H9 (cell line): ENCODE measurements around the gene ATG4B. TPM values are rescaled to one million over a fixed set of nuclear protein-coding genes. Genes with fewer than 3 reads are reported as not detected.

Experiments used
- DNase-seq: peaks from one replicate; pipeline ENCODE4 v3.0.0-alpha.2; 2017
- H2AFZ ChIP-seq: one replicate; pipeline ENCODE4 v1.6.1; 2013; ENCODE audit warnings: mild to moderate bottlenecking, low read length, control low read depth, moderate library complexity
- H2AK5ac ChIP-seq: 2 replicates; pipeline ENCODE4 v1.6.1; 2013; ENCODE audit warnings: low read length, control low read depth, mixed read lengths; ENCODE audit not compliant: insufficient read length
- H2BK120ac ChIP-seq: one replicate; pipeline ENCODE4 v1.6.1; 2013; ENCODE audit warnings: low read depth, mild to moderate bottlenecking, low read length, control low read depth, inconsistent platforms; ENCODE audit not compliant: poor library complexity, severe bottlenecking
- H2BK12ac ChIP-seq: 2 replicates; pipeline ENCODE4 v1.6.1; 2013; ENCODE audit warnings: low read length, control low read depth, mixed read lengths, low read depth; ENCODE audit not compliant: insufficient read length
- H2BK15ac ChIP-seq: 2 replicates; pipeline ENCODE4 v1.6.1; 2013; ENCODE audit warnings: low read depth, low read length, control low read depth
- H2BK20ac ChIP-seq: one replicate; pipeline ENCODE4 v1.6.1; 2013; ENCODE audit warnings: low read depth, mild to moderate bottlenecking, low read length, control low read depth, inconsistent platforms; ENCODE audit not compliant: poor library complexity, severe bottlenecking
- H2BK5ac ChIP-seq: 2 replicates; pipeline ENCODE4 v1.6.1; 2013; ENCODE audit warnings: low read length, control low read depth, mixed read lengths; ENCODE audit not compliant: insufficient read length
- H3K14ac ChIP-seq: 2 replicates; pipeline ENCODE4 v1.6.1; 2013; ENCODE audit warnings: low read length, control low read depth; ENCODE audit not compliant: insufficient read depth
- H3K18ac ChIP-seq: 2 replicates; pipeline ENCODE4 v1.6.1; 2013; ENCODE audit warnings: low read depth, mild to moderate bottlenecking, mixed read lengths, low read length, control low read depth; ENCODE audit not compliant: insufficient read length
- H3K23ac ChIP-seq: 2 replicates; pipeline ENCODE4 v1.6.1; 2013; ENCODE audit warnings: low read length, control low read depth, mixed read lengths, low read depth; ENCODE audit not compliant: insufficient read length
- H3K23me2 ChIP-seq: 2 replicates; pipeline ENCODE4 v1.6.1; 2013; ENCODE audit warnings: low read depth, mild to moderate bottlenecking, mixed read lengths, low read length, control low read depth; ENCODE audit not compliant: insufficient read length, poor library complexity, severe bottlenecking
- H3K27ac ChIP-seq: 2 replicates; pipeline ENCODE4 v1.5.1; 2013; ENCODE audit warnings: low read length, control low read depth, mixed read lengths, low read depth; ENCODE audit not compliant: insufficient read length
- H3K27me3 ChIP-seq: 2 replicates; pipeline ENCODE4 v1.6.1; 2013; ENCODE audit warnings: low read length, control low read depth, inconsistent platforms; ENCODE audit not compliant: insufficient read depth
- H3K4ac ChIP-seq: 2 replicates; pipeline ENCODE4 v1.6.1; 2013; ENCODE audit warnings: low read depth, mild to moderate bottlenecking, control low read depth, inconsistent platforms, low read length, moderate library complexity
- H3K4me1 ChIP-seq: 2 replicates; pipeline ENCODE4 v1.6.1; 2013; ENCODE audit warnings: low read length, control low read depth, inconsistent platforms; ENCODE audit not compliant: insufficient read depth
- H3K4me2 ChIP-seq: 2 replicates; pipeline ENCODE4 v1.6.1; 2013; ENCODE audit warnings: low read length, control low read depth, mixed read lengths; ENCODE audit not compliant: insufficient read length, insufficient read depth
- H3K56ac ChIP-seq: 2 replicates; pipeline ENCODE4 v1.6.1; 2013; ENCODE audit warnings: low read depth, mild to moderate bottlenecking, mixed read lengths, low read length, control low read depth; ENCODE audit not compliant: insufficient read length
- H3K79me1 ChIP-seq: 2 replicates; pipeline ENCODE4 v1.6.1; 2013; ENCODE audit warnings: low read depth, mild to moderate bottlenecking, moderate library complexity, low read length, control low read depth, inconsistent platforms; ENCODE audit not compliant: insufficient read depth, poor library complexity, severe bottlenecking
- H3K79me2 ChIP-seq: 2 replicates; pipeline ENCODE4 v1.6.1; 2013; ENCODE audit warnings: low read length, control low read depth, inconsistent platforms; ENCODE audit not compliant: insufficient read depth
- H3K9ac ChIP-seq: 2 replicates; pipeline ENCODE4 v1.6.1; 2013; ENCODE audit warnings: low read length, control low read depth, mixed read lengths; ENCODE audit not compliant: insufficient read length; ENCODE audit errors: extremely low read depth
- H3K9me3 ChIP-seq: one replicate; pipeline ENCODE4 v1.6.1; 2013; ENCODE audit warnings: low read depth, low read length, inconsistent platforms; ENCODE audit not compliant: control insufficient read depth
- H3T11ph ChIP-seq: one replicate; pipeline ENCODE4 v1.6.1; 2013; ENCODE audit warnings: mild to moderate bottlenecking, low read length, control low read depth, inconsistent platforms
- H4K20me1 ChIP-seq: one replicate; pipeline ENCODE4 v1.6.1; 2013; ENCODE audit not compliant: control insufficient read depth, insufficient read length, insufficient read depth
- H4K5ac ChIP-seq: 2 replicates; pipeline ENCODE4 v1.6.1; 2013; ENCODE audit warnings: low read depth, mild to moderate bottlenecking, mixed read lengths, low read length, control low read depth; ENCODE audit not compliant: insufficient read length
- H4K8ac ChIP-seq: replicated peaks from 2 replicates; pipeline ENCODE4 v1.6.1; 2013; ENCODE audit warnings: low read length, control low read depth, mixed read lengths, low read depth; ENCODE audit not compliant: insufficient read length
- H4K91ac ChIP-seq: 2 replicates; pipeline ENCODE4 v1.6.1; 2013; ENCODE audit warnings: low read depth, mild to moderate bottlenecking, moderate library complexity, mixed read lengths, low read length, control low read depth; ENCODE audit not compliant: insufficient read length
- H3K27ac Mint-ChIP-seq, 3 experiments: 2 replicates in 2 of 3; 3 replicates in 1 of 3; pipeline ENCODE4 v1.8.0; 2020 to 2021; ENCODE audit warnings: mixed read lengths in 3 of 3, mild to moderate bottlenecking in 1 of 3, moderate library complexity in 1 of 3
- H3K27me3 Mint-ChIP-seq: 2 replicates; pipeline ENCODE4 v1.8.0; 2021; ENCODE audit warnings: low read depth, mild to moderate bottlenecking, moderate library complexity, mixed read lengths
- H3K36me3 Mint-ChIP-seq, 3 experiments: 2 replicates in 2 of 3; 3 replicates in 1 of 3; pipeline ENCODE4 v1.8.0; 2020 to 2021; ENCODE audit warnings: low read depth in 3 of 3, mixed read lengths in 3 of 3; ENCODE audit not compliant: insufficient read depth in 1 of 3
- H3K4me1 Mint-ChIP-seq, 2 experiments: 2 replicates each; pipeline ENCODE4 v1.8.0; 2020; ENCODE audit warnings: mixed read lengths in 2 of 2
- H3K4me3 Mint-ChIP-seq, 2 experiments: 2 replicates in 1 of 2; 3 replicates in 1 of 2; pipeline ENCODE4 v1.8.0; 2020 to 2021; ENCODE audit warnings: mild to moderate bottlenecking in 2 of 2, mixed read lengths in 2 of 2, moderate library complexity in 1 of 2
- H3K9me3 Mint-ChIP-seq, 2 experiments: 2 replicates in 1 of 2; 3 replicates in 1 of 2; pipeline ENCODE4 v1.8.0; 2020; ENCODE audit warnings: mild to moderate bottlenecking in 2 of 2, mixed read lengths in 2 of 2, moderate library complexity in 1 of 2
- WGBS: extraction: QIAGEN DNeasy Blood & Tissue Kit; methylation state at CpG from one replicate; pipeline ENCODE4 v1.1.7; 2013; ENCODE audit warnings: missing lambda C conversion rate, low lambda C conversion rate, mixed read lengths; ENCODE audit not compliant: insufficient read length; ENCODE audit errors: extremely low coverage; 5-methylcytosine and 5-hydroxymethylcytosine counted together
- total RNA-seq: library from RNA; stranded (reverse); gene quantifications from 2 replicates; pipeline ENCODE4 v1.2.1, GENCODE V29; 2021
- TF ChIP-seq, protein P1 (sequence below): fragments of 200-600 bp; sonication (generic); conservative IDR thresholded peaks from 3 replicates; pipeline ENCODE4 v1.8.0; 2021; ENCODE audit warnings: antibody characterized with exemption, mild to moderate bottlenecking

ATG4B gene
- total RNA-seq, 1 experiment from 2014 or later = 105 TPM

DNA sequence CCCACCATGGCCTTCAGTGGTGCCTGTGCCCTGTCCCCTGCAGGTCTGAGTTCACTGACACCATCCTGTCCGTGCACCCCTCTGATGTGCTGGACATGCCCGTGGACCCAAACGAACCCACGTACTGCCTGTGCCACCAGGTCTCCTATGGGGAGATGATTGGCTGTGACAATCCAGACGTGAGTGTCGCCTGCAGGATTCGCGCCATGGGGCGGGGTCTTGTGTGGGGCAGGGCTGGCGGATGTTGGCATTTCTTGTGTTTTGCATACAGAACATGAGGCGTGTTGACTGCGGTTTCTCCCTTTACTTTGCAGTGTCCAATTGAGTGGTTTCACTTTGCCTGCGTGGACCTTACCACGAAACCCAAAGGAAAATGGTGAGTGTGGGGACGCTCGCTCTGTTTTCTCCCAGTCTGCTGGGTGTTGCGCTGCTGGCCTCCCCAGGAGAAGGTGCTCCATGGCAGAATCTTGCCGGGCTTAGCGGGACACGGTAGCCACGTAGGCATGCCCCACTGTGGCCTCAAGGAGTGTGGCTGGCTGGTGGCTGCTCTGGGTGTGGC lies 85.5 kb downstream of the ATG4B start:
- Mint-ChIP-seq H3K36me3 (peaks cover 50 to 79% (median 74%) of the 10 kb centered on the region in 3 experiments), H3K27me3 (no peaks in the 10 kb centered on the region), H3K4me3 (no peak overlapping the region), H3K9me3 (peaks cover 20 to 26% of the 10 kb centered on the region in 2 experiments), H3K27ac (no peak overlapping the region), H3K4me1 (no peaks in the 10 kb centered on the region)
- Histone ChIP-seq H3K27ac (no peak overlapping the region), H4K20me1 (no peaks in the 10 kb centered on the region), H3K27me3 (no peaks in the 10 kb centered on the region), H3K79me1 (no peaks in the 10 kb centered on the region), H4K8ac (no peak overlapping the region), H2BK15ac (no peak overlapping the region), H3T11ph (no peak overlapping the region), H3K23me2 (no peaks in the 10 kb centered on the region), H3K56ac (no peak overlapping the region), H3K4ac (no peak overlapping the region), H2BK20ac (no peak overlapping the region), H3K4me1 (no peaks in the 10 kb centered on the region), H3K9ac (no peak overlapping the region), H2BK12ac (no peak overlapping the region), H3K9me3 (peaks cover 9% of the 10 kb centered on the region), H3K14ac (no peak overlapping the region), H2BK120ac (no peak overlapping the region), H3K23ac (no peak overlapping the region), H3K18ac (no peak overlapping the region), H2AK5ac (no peak overlapping the region), H4K5ac (no peak overlapping the region), H2BK5ac (no peak overlapping the region), H4K91ac (no peak overlapping the region), H2AFZ (no peak overlapping the region), H3K4me2 (no peak overlapping the region), H3K79me2 (no peaks in the 10 kb centered on the region)
- TF ChIP-seq, protein P1, sequence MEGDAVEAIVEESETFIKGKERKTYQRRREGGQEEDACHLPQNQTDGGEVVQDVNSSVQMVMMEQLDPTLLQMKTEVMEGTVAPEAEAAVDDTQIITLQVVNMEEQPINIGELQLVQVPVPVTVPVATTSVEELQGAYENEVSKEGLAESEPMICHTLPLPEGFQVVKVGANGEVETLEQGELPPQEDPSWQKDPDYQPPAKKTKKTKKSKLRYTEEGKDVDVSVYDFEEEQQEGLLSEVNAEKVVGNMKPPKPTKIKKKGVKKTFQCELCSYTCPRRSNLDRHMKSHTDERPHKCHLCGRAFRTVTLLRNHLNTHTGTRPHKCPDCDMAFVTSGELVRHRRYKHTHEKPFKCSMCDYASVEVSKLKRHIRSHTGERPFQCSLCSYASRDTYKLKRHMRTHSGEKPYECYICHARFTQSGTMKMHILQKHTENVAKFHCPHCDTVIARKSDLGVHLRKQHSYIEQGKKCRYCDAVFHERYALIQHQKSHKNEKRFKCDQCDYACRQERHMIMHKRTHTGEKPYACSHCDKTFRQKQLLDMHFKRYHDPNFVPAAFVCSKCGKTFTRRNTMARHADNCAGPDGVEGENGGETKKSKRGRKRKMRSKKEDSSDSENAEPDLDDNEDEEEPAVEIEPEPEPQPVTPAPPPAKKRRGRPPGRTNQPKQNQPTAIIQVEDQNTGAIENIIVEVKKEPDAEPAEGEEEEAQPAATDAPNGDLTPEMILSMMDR = no peak
- WGBS = no CpG with 5 or more reads among the region's 21 CpGs
- no peak for DNase-seq

Other genes starting within 250 kb of the ATG4B start
- 189 TPM in 2 replicates for gene STK25, start 129.1 kb upstream of the ATG4B start, total RNA-seq
- 33.9 and 35.6 TPM in 2 replicates for gene BOK, start 78.9 kb upstream of the ATG4B start, total RNA-seq
- 70.6 and 71.4 TPM in 2 replicates for gene THAP4, start 535 bp upstream of the ATG4B start, total RNA-seq
- gene DTYMK, start 49.1 kb downstream of the ATG4B start, total RNA-seq = 75.6 and 76.0 TPM in 2 replicates
- gene ING5, start 64.3 kb downstream of the ATG4B start, total RNA-seq = 60.4 and 66.0 TPM in 2 replicates
- 10.0 TPM in 2 replicates for gene D2HGDH, start 96.9 kb downstream of the ATG4B start, total RNA-seq
- gene GAL3ST2, start 139.1 kb downstream of the ATG4B start, total RNA-seq = 0.33 and 0.37 TPM in 2 replicates
- gene NEU4, start 171.5 kb downstream of the ATG4B start, total RNA-seq = 0.42 and 0.70 TPM in 2 replicates
- 1.4 and 1.6 TPM in 2 replicates for gene PDCD1, start 221.2 kb downstream of the ATG4B start, total RNA-seq
- gene RTP5, start 232.0 kb downstream of the ATG4B start, total RNA-seq = not detected in 2 replicates